Measurements from ENCODE around the gene PARD3. TPM values are rescaled to one million over a fixed set of nuclear protein-coding genes. Genes with fewer than 3 reads are reported as not detected.

The PARD3 gene
- total and polyA plus RNA-seq, 10 of the 15 experiments (the other 5 are each of a cell fraction or from before 2014, with no cell fraction given) = 2.6 to 43.1 (median 13.9) TPM

DNA sequence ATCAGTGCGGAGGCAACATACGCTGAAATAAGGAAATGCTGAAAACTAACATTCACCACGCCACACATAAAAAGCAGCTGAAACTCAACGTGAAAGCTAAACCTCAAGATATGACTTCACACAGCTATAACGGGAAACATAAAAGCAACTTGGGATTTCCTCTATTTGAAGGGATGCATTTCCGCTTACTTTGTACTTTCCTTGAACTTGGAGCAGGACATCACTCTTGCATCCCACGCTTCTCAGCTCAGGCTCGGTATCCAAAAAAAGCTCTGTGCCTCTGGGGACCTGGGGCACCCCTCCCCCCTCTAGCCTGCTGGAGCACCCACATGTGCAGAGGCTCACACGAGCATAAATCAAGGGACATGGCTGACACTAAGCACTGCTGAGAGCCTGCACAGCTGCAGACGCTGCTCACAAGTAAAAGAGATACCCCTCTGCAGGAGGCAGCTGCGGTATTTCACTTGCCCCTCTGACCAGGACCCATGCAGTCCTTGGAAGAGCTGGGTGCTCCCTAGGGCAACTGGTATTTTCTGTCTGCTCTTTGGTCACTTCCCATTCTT lies 34.2 kb downstream of the PARD3 start (continued):
- TF ChIP-seq RB1 (IDR thresholded peaks at IDR 0.05; ENCODE audit: borderline replicate concordance) (0 out of 2 replicates have a peak, but pooled peaks have one; percentile 72), ZNF384 (IDR thresholded peaks at IDR 0.05; ENCODE audit: borderline replicate concordance, low read depth, low read length) (no peak), TAF1 (IDR thresholded peaks at IDR 0.05; ENCODE audit: borderline replicate concordance, low read depth, low read length) (no peak), E4F1 (IDR thresholded peaks at IDR 0.05; ENCODE audit: borderline replicate concordance, partially characterized antibody) (no peak), SMAD1 (IDR thresholded peaks at IDR 0.05; ENCODE audit: low read depth, partially characterized antibody) (peak; percentile 36), RBBP5 (conservative IDR thresholded peaks at IDR 0.05) (no peak), SMAD5 (IDR thresholded peaks at IDR 0.05; ENCODE audit: low read depth) (no peak), IRF4 (IDR thresholded peaks at IDR 0.05; ENCODE audit: low read depth, low read length) (no peak; the same call in 1 of the 2 replicates), CEBPZ (IDR thresholded peaks at IDR 0.05; ENCODE audit: low read depth, low read length) (no peak), BMI1 (IDR thresholded peaks at IDR 0.05; ENCODE audit: borderline replicate concordance) (no peak; the same call in 1 of the 2 replicates), CTCF (IDR thresholded peaks at IDR 0.05 in 2 of 3, conservative IDR thresholded peaks at IDR 0.05 in 1 of 3; ENCODE audit: control insufficient read depth in 2 of 3, extremely low read depth in 1 of 3, insufficient read depth in 1 of 3, low read depth in 3 of 3, low read length in 3 of 3) (no peak), TCF12 (IDR thresholded peaks at IDR 0.05; ENCODE audit: low read depth, low read length) (no peak), CHD1 (IDR thresholded peaks at IDR 0.05; ENCODE audit: low read depth, low read length) (no peak), NFYB (IDR thresholded peaks at IDR 0.05; ENCODE audit: insufficient read depth, low read depth, low read length) (no peak), CHD2 (IDR thresholded peaks at IDR 0.05; ENCODE audit: borderline replicate concordance, low read depth, low read length) (peak; percentile 74), ZNF24 (IDR thresholded peaks at IDR 0.05) (no peak), HCFC1 (IDR thresholded peaks at IDR 0.05; ENCODE audit: low read length) (no peak), IKZF2 (IDR thresholded peaks at IDR 0.05) (peak; percentile 97 to 98)
- TF ChIP-seq, protein P1, sequence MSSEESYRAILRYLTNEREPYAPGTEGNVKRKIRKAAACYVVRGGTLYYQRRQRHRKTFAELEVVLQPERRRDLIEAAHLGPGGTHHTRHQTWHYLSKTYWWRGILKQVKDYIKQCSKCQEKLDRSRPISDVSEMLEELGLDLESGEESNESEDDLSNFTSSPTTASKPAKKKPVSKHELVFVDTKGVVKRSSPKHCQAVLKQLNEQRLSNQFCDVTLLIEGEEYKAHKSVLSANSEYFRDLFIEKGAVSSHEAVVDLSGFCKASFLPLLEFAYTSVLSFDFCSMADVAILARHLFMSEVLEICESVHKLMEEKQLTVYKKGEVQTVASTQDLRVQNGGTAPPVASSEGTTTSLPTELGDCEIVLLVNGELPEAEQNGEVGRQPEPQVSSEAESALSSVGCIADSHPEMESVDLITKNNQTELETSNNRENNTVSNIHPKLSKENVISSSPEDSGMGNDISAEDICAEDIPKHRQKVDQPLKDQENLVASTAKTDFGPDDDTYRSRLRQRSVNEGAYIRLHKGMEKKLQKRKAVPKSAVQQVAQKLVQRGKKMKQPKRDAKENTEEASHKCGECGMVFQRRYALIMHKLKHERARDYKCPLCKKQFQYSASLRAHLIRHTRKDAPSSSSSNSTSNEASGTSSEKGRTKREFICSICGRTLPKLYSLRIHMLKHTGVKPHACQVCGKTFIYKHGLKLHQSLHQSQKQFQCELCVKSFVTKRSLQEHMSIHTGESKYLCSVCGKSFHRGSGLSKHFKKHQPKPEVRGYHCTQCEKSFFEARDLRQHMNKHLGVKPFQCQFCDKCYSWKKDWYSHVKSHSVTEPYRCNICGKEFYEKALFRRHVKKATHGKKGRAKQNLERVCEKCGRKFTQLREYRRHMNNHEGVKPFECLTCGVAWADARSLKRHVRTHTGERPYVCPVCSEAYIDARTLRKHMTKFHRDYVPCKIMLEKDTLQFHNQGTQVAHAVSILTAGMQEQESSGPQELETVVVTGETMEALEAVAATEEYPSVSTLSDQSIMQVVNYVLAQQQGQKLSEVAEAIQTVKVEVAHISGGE (CRISPR knock-in tag; IDR thresholded peaks at IDR 0.05) = no peak

Measured in GM12878 (cell line).